GM12892 (cell line): ENCODE results near the gene CDH4. TPM values are rescaled to one million over a fixed set of nuclear protein-coding genes. Genes with fewer than 3 reads are reported as not detected.

Experiments used
- DNase-seq: peaks from one replicate; pipeline ENCODE4 v3.0.0; 2011; ENCODE audit not compliant: insufficient read length
- FAIRE-seq: peaks from 2 replicates; lab custom pipeline; 2011; peaks lifted over from hg19 to GRCh38; lab: Jason Lieb, UNC
- POLR2A ChIP-seq: IDR thresholded peaks from 2 replicates; pipeline ENCODE4 v1.6.1; 2011; ENCODE audit warnings: low read depth, low read length, control low read depth
- POLR2AphosphoS5 ChIP-seq: IDR thresholded peaks from 2 replicates; pipeline ENCODE4 v1.6.1; 2011; ENCODE audit warnings: low read depth, low read length, control low read depth
- TAF1 ChIP-seq: IDR thresholded peaks from 2 replicates; pipeline ENCODE4 v1.6.1; 2011; ENCODE audit warnings: low read depth, mild to moderate bottlenecking, control low read depth, low read length, borderline replicate concordance
- polyA plus RNA-seq: library from polyadenylated mRNA; unstranded; fragments of >200 nt; gene quantifications from one replicate; pipeline ENCODE4 v1.2.1, GENCODE V29; 2012; ENCODE audit warnings: missing spikeins, inconsistent platforms; ENCODE audit not compliant: missing spikeins

CDH4 gene
- polyA plus RNA-seq, result not detected

DNA sequence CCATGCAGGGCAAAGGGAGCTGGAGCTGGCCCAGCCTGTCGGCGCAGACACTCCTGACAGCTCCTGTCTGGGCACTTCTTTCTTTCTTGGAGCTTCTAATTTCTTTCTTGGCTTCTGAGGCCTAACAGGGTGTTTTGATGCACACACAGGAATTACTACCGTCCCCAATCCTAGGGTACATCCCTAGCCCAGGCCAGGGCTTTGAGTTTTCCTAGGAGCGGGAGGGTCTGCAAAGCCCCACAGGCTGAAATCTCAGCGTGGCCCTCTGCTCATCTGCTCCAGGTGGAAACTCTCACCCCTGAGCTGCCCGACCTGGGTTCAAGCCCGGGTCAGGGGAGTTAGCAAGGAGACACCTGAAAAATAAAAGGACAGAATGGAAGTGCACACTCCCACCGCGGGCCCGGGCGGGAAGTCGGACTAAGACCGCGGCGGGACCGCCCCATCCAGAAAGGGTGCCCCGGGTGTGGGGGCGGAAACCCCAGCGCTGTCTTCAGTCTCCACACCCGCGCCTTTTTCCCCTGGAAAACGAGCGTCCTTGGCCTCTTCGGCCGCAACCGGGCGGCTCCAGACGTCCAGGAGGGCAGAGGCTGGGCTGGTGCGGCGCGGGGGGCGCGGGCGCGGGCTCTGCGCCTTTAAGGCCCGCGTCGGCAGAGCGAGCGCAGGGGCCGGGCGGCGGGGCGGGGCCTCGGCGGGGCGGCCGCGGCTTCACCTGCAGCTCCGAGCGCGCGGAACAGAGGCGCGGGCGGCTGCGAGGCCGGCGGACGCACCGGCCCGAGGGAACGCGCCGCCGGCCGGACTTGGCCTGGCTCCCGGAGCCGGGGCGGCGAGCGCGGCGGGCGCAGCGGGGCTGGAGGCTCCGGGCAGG lies at the start of gene CDH4:
Gene CDH4, plus strand, starts transcription at position 733 of the 865 bp plus-strand sequence.
- TF ChIP-seq TAF1 (no peak), POLR2AphosphoS5 (no peak)
- FAIRE-seq (no peak), DNase-seq (no peak)

DNA sequence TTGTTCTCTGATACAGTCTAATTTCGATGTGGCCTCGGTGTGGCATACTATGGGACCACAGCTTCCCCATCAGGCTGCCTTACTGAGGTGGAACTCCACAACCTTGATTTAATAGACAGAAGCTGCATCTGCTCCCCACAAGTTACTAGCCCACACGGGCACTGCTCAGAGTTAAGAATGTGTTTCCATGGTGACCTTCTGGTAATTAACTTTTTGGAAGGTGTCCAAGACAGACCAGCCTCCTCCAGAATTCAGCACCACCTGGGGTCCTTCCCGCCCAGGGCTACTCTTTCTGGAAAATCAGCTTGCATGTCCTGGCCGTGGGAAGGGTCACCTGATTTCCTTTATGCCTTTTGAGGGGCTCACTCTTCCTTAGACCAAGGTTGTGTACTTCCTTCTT lies 48.7 kb upstream of the CDH4 start:
- TF ChIP-seq POLR2A, result no peak
- no peak for TF ChIP-seq POLR2AphosphoS5
- TF ChIP-seq TAF1, result no peak
- FAIRE-seq (no peak), DNase-seq (no peak)

DNA sequence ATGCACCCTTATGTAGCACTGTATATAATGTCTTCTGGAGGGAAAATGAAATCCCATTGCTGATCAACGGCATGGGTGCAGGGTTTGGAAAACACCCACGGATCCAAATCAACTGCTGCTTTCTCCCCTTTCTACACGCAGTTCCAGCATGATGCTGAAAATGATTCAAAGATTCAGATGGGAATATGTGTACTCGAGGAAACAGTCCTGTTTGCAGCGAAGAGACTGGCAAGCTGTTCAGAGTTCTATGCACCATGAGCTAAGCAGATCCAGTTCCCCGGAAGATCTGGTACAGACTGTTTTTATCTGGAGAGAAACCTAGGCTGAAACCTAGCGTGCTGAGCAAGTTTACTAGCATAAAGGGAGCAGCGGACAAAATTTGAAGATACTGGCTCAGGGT lies 47.9 kb upstream of the CDH4 start:
- FAIRE-seq (no peak), DNase-seq (no peak)
- TF ChIP-seq TAF1 (no peak), POLR2A (no peak), POLR2AphosphoS5 (no peak)

DNA sequence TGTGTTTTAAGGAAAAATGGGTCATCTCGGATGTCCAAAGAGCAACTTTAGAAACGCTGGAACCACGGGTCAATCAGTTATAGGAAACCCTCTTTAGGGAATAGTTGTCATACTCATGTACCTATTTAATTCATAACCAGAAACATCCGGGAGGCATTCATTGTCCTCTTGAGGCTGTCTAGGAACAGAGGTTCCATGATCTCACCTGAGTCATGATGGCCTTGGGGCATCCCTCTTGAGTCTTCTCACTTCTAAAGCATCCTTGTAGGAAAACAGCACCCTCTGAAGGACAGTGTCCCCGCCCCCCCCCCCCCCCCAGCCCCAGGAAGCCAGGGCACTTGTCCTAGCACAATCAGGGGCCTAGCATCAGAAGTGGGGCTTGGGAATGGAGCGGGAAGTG lies 46.3 kb upstream of the CDH4 start:
- DNase-seq (no peak), FAIRE-seq (no peak)
- TF ChIP-seq TAF1 (no peak), POLR2A (no peak), POLR2AphosphoS5 (no peak)

DNA sequence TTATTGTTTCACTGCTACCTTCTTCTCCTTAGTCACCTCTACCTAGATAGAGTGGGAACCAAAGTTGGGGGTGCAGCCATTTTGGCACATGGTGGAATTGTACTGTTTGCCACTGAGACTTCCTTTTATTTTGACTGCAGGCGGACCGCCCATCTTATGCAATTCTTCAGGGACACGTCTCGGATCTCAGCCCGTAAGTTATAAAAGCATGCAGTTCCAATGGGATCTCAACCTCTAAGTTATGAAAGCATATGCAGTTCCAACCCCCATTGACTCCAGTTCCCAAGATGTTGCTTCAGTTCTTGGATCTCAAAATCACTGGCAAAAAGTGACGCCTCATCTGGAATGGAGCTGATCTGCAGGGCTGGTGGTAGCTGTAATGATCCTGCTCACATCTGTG lies 41.2 kb upstream of the CDH4 start:
- DNase-seq (no peak), FAIRE-seq (no peak)
- TF ChIP-seq TAF1, result no peak
- no peak for TF ChIP-seq POLR2A

DNA sequence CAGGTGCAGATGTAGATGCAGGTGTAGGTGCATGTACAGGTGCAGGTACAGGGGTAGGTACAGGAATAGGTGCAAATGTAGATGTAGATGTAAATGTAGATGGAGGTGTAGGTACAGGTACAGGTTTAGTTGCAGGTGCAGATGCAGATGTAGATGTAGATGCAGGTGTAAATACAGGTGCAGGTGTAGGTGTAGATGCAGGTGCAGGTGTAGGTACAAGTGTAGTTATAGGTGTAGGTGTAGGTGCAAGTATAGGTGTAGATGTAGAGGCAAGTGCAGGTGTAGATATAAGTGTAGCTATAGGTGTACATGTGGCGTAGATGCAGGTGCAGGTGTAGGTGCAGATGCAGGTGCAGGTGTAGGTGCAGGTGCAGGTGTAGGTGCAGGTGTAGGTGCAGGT lies 34.2 kb upstream of the CDH4 start:
- FAIRE-seq (no peak), DNase-seq (no peak)
- no peak for TF ChIP-seq POLR2AphosphoS5
- TF ChIP-seq POLR2A, result no peak
- no peak for TF ChIP-seq TAF1

DNA sequence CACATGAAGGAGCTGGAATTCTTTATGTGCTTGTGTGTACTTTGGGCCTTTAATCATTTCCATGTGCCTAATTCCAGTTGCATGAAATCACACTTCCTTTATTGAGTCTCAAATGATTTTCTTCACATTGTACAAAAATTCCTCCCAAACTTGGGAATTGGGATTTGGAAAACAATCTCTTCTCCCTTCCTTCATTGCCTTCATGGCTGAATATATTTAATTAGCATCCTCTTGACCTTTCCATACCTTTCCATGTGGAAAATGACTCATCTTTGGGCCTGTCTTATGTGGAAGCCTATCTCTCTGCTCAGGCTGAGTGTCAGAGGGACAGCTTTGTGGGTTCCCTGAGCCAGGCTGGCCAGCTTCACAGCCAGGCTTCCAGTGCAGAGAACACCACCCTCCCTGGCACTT lies 33.0 kb upstream of the CDH4 start:
- FAIRE-seq (no peak), DNase-seq (no peak)
- TF ChIP-seq TAF1, result no peak
- TF ChIP-seq POLR2AphosphoS5, result no peak
- no peak for TF ChIP-seq POLR2A

DNA sequence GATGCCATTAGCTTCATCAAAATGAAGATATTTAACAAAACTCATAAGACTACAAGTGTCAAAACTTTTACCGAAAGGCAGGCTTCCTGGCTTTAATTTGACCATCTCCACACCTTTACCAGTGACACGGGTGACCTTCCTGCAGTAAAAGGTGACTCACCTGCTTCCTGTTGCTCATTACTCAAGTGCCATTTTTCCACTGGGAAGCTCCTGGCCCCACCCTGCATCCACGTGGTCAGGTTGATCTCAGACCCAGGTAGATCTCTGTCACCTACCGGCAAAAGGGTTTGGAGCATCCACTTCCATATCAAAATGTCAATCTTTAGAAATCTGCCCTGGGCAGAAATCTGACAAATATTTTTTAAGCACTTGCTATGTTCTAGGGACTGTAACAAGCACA lies 31.9 kb upstream of the CDH4 start:
- TF ChIP-seq TAF1 (no peak), POLR2A (no peak), POLR2AphosphoS5 (no peak)
- FAIRE-seq (no peak), DNase-seq (no peak)

DNA sequence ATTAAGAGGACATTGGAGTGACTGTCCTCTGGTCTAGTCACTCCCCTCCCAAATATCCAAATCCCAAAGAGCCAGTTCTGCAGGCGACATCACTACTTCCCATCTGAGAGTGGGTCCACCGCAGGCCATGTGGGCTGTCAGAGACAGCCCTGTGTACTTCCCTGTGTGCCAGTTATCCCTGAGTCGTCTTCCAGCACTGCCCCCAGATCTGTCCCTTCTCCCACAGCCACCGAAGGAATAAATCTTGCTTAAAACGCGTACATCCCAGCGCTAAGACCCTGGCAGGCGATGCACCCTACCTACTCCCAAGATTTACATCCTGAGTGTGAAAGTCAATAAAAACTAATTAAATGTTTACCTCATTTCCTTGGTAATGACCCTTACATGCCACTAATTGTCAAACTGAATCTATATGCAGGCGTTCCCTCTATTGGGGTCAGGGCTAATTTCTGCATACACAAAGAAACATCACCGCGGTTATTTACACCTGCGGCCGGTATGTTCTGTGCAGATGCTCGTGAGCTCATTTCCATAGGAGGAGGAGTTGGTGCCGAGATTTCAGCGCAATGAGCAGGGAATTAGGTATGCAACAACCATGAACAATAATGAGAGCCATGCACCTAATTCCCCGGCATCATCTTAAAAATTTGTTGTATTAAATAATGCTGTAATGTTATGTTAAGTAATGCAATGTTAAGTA lies 31.3 kb upstream of the CDH4 start:
- TF ChIP-seq TAF1, result no peak
- TF ChIP-seq POLR2A, result no peak
- no peak for TF ChIP-seq POLR2AphosphoS5
- no peak for FAIRE-seq
- DNase-seq, result no peak

DNA sequence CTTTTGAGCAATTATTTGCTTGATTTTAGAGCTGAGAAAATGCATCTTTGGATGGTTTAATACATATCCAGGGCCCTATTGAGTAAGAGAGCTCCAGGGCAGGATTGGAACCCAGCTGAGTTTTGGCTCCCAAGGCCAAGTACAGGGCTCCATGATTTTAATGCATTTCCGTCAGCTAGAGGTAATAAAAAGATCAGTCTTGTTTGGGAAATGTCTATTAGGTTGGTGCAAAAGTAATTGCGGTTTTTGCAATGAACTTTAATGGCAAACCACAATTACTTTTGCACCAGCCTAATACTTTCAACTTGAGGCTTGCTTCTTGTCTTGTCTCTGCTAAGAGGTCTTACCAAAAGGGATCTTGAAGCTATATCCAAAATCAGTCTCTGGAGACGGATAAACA lies 29.4 kb upstream of the CDH4 start:
- DNase-seq, result no peak
- no peak for TF ChIP-seq POLR2AphosphoS5
- TF ChIP-seq POLR2A, result no peak
- no peak for TF ChIP-seq TAF1
- no peak for FAIRE-seq

DNA sequence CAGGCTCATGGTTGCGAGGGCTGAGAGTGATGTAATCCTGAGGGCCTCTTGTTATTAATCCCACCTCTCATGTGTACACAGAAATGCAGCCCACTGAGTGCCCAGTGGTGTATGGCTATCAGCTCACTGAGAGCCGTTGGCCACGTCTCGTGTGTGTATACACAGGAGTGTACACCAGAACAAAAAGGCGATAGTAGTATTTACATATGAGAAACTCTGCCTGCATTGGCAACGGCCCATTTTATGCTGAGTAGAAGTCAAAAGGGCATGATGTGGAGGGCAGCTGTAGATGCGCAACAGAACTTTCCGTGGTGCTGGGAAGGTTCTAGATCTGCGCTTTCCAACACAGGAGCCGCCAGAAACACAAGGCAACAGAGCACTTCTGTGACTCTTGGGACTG lies 28.9 kb upstream of the CDH4 start:
- DNase-seq, result no peak
- no peak for TF ChIP-seq POLR2AphosphoS5
- no peak for TF ChIP-seq TAF1
- TF ChIP-seq POLR2A, result no peak
- FAIRE-seq, result no peak

DNA sequence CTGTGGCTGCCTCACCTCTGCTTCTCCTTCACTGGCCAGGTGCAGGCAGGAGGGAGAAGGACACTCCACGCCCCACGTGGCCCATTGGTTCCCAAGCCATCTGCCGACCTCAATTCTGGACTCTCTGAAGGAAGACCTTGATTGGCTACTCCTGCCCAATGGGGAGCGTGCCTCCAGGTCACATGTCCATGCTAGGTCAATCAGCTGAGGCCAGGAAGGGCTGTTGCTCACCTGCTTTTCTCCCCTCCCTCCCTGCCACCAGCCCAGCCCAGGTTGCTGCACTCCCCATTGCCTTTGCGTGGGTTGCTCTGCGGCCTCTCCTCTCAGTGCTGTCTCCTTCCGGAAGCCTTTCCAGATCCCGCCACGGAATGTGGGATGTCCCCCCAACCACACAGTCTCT lies 21.9 kb upstream of the CDH4 start:
- FAIRE-seq (no peak), DNase-seq (no peak)
- no peak for TF ChIP-seq POLR2A
- no peak for TF ChIP-seq POLR2AphosphoS5
- no peak for TF ChIP-seq TAF1

DNA sequence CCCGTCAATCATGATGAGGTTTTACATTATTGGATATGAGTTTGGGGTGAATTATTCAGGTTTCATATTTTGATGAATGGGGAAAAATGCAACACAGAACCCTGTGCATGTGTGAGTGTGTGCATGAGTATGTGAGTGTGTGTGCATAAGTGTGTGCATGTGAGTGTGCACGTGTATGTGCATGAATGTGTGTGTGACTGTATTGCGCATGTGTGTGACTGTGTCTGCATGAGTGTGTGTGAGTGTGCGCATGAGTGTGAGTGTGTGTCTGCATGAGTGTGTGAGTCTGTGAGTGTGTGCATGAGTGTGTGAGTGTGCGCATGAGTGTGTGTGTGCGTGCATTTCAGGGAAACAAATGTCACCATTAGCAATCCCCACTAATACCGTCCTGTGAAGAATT lies 18.5 kb upstream of the CDH4 start:
- no peak for TF ChIP-seq TAF1
- no peak for TF ChIP-seq POLR2AphosphoS5
- no peak for TF ChIP-seq POLR2A
- no peak for DNase-seq

More for the DNA sequence above, 18.5 kb upstream of the CDH4 start:
- FAIRE-seq, result no peak
